ENCODE measurements around the gene DAAM2.

DAAM2 gene

GRCh38 chr6:39843305-39844020, 51.3 kb downstream of the DAAM2 start:
- no peak for DNase-seq

DNA sequence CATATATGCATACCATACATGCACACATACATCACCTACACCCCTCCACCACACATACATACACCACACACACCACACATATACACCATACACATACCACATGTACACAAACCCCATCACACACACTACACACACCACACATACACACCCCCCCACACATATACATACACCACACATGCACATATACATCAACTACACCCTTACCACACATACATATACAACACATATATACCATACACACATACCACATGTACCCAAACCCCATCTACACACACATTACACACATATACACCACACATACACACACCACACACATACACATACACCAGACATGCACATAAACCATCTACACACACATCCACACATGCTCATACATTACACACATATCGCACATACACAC, 52.7 kb downstream of the DAAM2 start:
- DNase-seq: no peak

DNA sequence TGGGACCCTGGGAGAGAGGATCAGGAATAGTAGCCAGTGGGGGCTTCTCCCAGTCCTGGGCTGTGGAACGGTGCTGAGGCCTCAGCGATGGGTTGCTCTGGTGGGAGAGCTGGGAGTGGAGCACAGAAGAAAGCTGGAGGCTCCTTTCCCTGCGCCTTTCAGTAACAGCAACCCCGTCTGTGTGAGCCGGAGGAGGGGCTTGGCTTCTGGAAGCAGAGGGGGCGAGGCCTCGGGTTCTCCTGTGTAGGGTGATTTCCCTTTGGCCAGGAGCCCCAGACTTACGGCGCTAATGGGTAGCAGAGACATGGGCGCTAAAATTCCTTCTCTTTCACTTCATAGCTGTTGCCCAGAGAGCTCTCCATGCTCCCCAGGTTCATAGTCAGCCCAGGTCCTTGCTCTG, 55.0 kb downstream of the DAAM2 start:
- peak in 12 of 56 donors; percentile 11 to 34 (median 18) for DNase-seq

DNA sequence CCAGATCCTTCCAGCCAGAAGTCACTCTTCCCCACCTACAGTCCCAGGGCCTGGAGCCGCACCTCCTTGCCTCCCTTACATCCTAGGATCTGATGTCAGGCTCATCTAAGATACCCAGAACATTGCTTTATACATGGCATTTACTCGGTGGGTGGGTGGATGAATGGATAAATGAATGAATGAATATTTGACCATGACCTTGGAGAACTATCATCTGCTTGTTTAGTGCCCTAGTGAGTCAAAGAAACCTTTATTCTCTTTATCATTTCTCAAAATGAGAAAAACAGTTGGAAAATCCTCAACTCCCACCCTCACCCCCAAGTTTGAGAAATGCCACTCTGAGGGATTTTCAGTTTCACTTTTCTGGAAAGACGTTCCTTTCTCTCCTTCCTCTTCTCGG, 56.0 kb downstream of the DAAM2 start:
- no peak for DNase-seq

DNA sequence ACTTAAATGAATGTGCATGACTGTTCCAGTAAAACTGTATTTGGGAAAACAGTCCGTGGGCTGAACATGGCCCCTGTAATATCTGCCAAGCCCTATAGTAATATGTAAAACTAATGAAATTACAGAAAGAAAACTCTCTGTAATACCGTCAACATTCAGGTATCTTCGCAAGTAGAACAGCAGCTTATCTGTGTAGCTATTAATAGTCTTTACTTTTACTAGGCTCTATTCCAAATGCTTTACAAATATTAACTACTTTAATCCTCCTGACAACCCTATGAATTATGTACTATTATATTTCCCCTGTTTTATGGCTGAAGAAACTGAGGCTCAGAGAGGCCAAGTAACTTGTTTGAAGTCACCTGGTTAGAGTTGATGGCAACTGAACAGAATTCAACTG, 57.1 kb downstream of the DAAM2 start:
- DNase-seq: no peak

- no peak for DNase-seq
Observed at GRCh38 chr6:39849764-39850163, 57.6 kb downstream of the DAAM2 start.

GRCh38 chr6:39850736-39851297, 58.6 kb downstream of the DAAM2 start:
- no peak for DNase-seq

DNA sequence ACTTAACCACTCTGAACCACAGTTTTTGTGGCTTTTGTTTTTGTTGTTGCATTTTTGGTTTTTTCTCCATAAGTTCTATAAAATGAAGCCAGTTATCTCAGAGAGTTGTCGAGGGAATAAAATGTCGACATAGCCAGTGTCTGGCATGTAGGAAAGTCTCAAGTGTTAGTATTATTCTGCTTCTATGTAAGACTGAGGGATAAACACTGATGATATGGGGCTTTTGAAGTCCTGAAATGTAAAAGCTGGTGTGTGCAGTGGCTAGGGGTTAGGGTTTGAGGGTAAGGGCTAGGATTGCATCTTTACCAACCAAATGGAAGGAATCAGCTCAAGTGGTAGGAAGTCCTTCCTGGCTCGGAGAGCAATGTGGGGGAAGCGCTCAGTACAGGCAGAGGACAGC, 59.2 kb downstream of the DAAM2 start:
- DNase-seq: no peak

- DNase-seq: no peak
Observed at GRCh38 chr6:39852324-39852723, 60.1 kb downstream of the DAAM2 start.

GRCh38 chr6:39853604-39854003, 61.4 kb downstream of the DAAM2 start:
- DNase-seq: peak in 35 of 56 donors; percentile 5 to 64 (median 33)

GRCh38 chr6:39855356-39855995, 63.3 kb downstream of the DAAM2 start:
- no peak for DNase-seq

GRCh38 chr6:39859025-39859424, 66.8 kb downstream of the DAAM2 start:
- DNase-seq: no peak

GRCh38 chr6:39861663-39862062, 69.5 kb downstream of the DAAM2 start:
- DNase-seq: no peak

GRCh38 chr6:39865011-39865888, 73.1 kb downstream of the DAAM2 start:
- DNase-seq: peak in 44 of 56 donors; percentile 3 to 76 (median 24)

DNA sequence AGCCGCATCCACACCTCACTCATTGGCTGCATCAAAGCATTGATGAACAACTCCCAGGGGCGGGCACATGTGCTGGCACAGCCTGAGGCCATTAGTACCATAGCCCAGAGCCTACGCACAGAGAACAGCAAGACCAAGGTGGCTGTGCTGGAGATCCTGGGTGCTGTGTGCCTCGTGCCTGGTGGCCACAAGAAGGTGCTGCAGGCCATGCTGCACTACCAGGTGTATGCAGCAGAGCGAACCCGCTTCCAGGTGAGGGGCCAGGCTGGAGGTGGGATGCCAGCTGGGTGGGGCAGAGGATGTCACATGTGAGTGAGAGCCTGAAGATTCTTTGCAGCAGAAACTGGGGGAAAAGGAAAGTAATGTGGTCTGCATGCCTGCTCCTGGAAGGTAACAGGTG, 75.4 kb downstream of the DAAM2 start:
- DNase-seq: no peak

DNA sequence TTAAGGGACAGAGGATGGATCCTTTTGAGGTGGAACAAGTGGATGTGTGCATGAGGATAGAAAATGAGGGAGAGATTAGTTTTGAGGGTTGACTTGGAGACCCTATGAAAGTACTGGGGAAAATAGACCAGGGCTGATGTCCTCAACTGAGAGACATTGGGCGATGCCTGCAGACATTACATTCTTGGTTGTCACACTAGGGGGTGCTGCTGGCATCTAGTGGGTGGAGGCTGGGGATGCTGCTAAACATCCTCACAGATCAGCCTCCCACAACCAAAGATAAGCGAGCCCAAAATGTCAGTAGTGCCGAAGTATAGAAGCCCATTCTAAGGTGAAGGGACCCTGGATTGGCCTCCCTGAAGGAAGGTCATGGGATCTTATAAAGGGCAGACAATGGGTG, 78.8 kb downstream of the DAAM2 start:
- DNase-seq: no peak

GRCh38 chr6:39873439-39873838, 81.3 kb downstream of the DAAM2 start:
- no peak for DNase-seq

- DNase-seq: no peak
Observed at GRCh38 chr6:39876111-39876510, 83.9 kb downstream of the DAAM2 start.

- no peak for DNase-seq
Observed at GRCh38 chr6:39876826-39877225, 84.7 kb downstream of the DAAM2 start.

DNA sequence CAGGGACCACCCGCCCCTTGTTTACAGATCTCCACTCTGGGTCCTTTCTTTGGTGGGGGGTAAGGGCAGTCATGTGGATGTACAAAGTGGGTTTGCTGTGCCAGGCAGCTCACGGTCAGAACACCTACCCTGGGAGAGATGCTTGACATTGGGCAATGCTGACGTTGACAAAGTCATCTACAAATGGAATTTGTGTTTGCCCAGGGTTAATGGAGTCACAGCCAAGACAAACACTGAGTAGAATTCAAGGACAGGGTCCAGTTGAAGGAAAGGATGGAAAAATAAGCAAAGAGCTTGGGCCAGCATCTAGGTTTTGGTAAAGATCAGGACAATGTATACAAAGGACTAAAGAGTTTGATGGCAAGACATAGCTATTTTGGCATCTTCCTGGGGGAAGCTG, 87.4 kb downstream of the DAAM2 start:
- DNase-seq: no peak

- no peak for DNase-seq
Observed at GRCh38 chr6:39880594-39880993, 88.4 kb downstream of the DAAM2 start.

All from nucleus accumbens (tissue), 56 donors.